ENCODE data around the gene NR3C2. TPM values are rescaled to one million over a fixed set of nuclear protein-coding genes. Genes with fewer than 3 reads are reported as not detected.

Gene NR3C2
- polyA plus RNA-seq, 2 donors = 0.57 to 0.67 TPM

- Histone ChIP-seq H3K27ac (ENCODE audit: low read depth in 2 of 2, low read length in 1 of 2) (no peak overlapping the region), H3K4me1 (ENCODE audit: control insufficient read depth in 2 of 2, insufficient read depth in 2 of 2, low read length in 1 of 2) (no peaks in the 10 kb centered on the region), H3K9me3 (ENCODE audit: control insufficient read depth in 2 of 2, insufficient read depth in 1 of 2, low read depth in 1 of 2, low read length in 1 of 2) (no peaks in the 10 kb centered on the region), H3K36me3 (ENCODE audit: control insufficient read depth in 2 of 2, insufficient read depth in 2 of 2, low read length in 1 of 2) (peaks cover 0 to 3% of the 10 kb centered on the region in 2 donors), H3K4me3 (ENCODE audit: low read depth in 1 of 2, low read length in 2 of 2) (no peak overlapping the region), H3K27me3 (ENCODE audit: control insufficient read depth in 1 of 2, insufficient read depth in 2 of 2, low read length in 2 of 2) (no peaks in the 10 kb centered on the region)
- 72 to 77% methylated on average over 2 of the region's 2 CpGs for WGBS, 2 donors
Observed at GRCh38 chr4:148415500-148415899, 26.7 kb downstream of the NR3C2 start.

- Histone ChIP-seq H3K4me3 (ENCODE audit: low read depth in 1 of 2, low read length in 2 of 2) (no peak overlapping the region), H3K9me3 (ENCODE audit: control insufficient read depth in 2 of 2, insufficient read depth in 1 of 2, low read depth in 1 of 2, low read length in 1 of 2) (no peaks in the 10 kb centered on the region), H3K27me3 (ENCODE audit: control insufficient read depth in 1 of 2, insufficient read depth in 2 of 2, low read length in 2 of 2) (no peaks in the 10 kb centered on the region), H3K4me1 (ENCODE audit: control insufficient read depth in 2 of 2, insufficient read depth in 2 of 2, low read length in 1 of 2) (no peaks in the 10 kb centered on the region), H3K27ac (ENCODE audit: low read depth in 2 of 2, low read length in 1 of 2) (no peak overlapping the region), H3K36me3 (ENCODE audit: control insufficient read depth in 2 of 2, insufficient read depth in 2 of 2, low read length in 1 of 2) (peaks cover 0 to 3% of the 10 kb centered on the region in 2 donors)
- WGBS, 2 donors = 79% methylated on average over 2 of the region's 2 CpGs
Observed at GRCh38 chr4:148412460-148412994, 29.7 kb downstream of the NR3C2 start.

- Histone ChIP-seq H3K27ac (ENCODE audit: low read depth in 2 of 2, low read length in 1 of 2) (no peak overlapping the region), H3K9me3 (ENCODE audit: control insufficient read depth in 2 of 2, insufficient read depth in 1 of 2, low read depth in 1 of 2, low read length in 1 of 2) (no peaks in the 10 kb centered on the region), H3K36me3 (ENCODE audit: control insufficient read depth in 2 of 2, insufficient read depth in 2 of 2, low read length in 1 of 2) (no peaks in the 10 kb centered on the region), H3K27me3 (ENCODE audit: control insufficient read depth in 1 of 2, insufficient read depth in 2 of 2, low read length in 2 of 2) (no peaks in the 10 kb centered on the region), H3K4me1 (ENCODE audit: control insufficient read depth in 2 of 2, insufficient read depth in 2 of 2, low read length in 1 of 2) (no peaks in the 10 kb centered on the region), H3K4me3 (ENCODE audit: low read depth in 1 of 2, low read length in 2 of 2) (no peak overlapping the region)
- 75 to 86% methylated on average over 5 of the region's 5 CpGs for WGBS, 2 donors
Observed at GRCh38 chr4:148405161-148405893, 36.9 kb downstream of the NR3C2 start.

GRCh38 chr4:148398988-148399387 is 43.2 kb downstream of the NR3C2 start:
- H3K27me3 ChIP-seq (ENCODE audit: control insufficient read depth in 1 of 2, insufficient read depth in 2 of 2, low read length in 2 of 2) = no peaks in the 10 kb centered on the region
- H3K36me3 ChIP-seq (ENCODE audit: control insufficient read depth in 2 of 2, insufficient read depth in 2 of 2, low read length in 1 of 2) = no peaks in the 10 kb centered on the region
- no peaks in the 10 kb centered on the region for H3K4me1 ChIP-seq (ENCODE audit: control insufficient read depth in 2 of 2, insufficient read depth in 2 of 2, low read length in 1 of 2)
- H3K27ac ChIP-seq (ENCODE audit: low read depth in 2 of 2, low read length in 1 of 2) = no peak overlapping the region
- H3K4me3 ChIP-seq (ENCODE audit: low read depth in 1 of 2, low read length in 2 of 2) = no peak overlapping the region
- no peaks in the 10 kb centered on the region for H3K9me3 ChIP-seq (ENCODE audit: control insufficient read depth in 2 of 2, insufficient read depth in 1 of 2, low read depth in 1 of 2, low read length in 1 of 2)

GRCh38 chr4:148397771-148398170 is 44.4 kb downstream of the NR3C2 start:
- WGBS, 2 donors = 80 to 96% methylated on average over 2 of the region's 2 CpGs
- Histone ChIP-seq H3K27me3 (ENCODE audit: control insufficient read depth in 1 of 2, insufficient read depth in 2 of 2, low read length in 2 of 2) (no peaks in the 10 kb centered on the region), H3K4me3 (ENCODE audit: low read depth in 1 of 2, low read length in 2 of 2) (no peak overlapping the region), H3K27ac (ENCODE audit: low read depth in 2 of 2, low read length in 1 of 2) (no peak overlapping the region), H3K36me3 (ENCODE audit: control insufficient read depth in 2 of 2, insufficient read depth in 2 of 2, low read length in 1 of 2) (no peaks in the 10 kb centered on the region), H3K9me3 (ENCODE audit: control insufficient read depth in 2 of 2, insufficient read depth in 1 of 2, low read depth in 1 of 2, low read length in 1 of 2) (no peaks in the 10 kb centered on the region), H3K4me1 (ENCODE audit: control insufficient read depth in 2 of 2, insufficient read depth in 2 of 2, low read length in 1 of 2) (no peaks in the 10 kb centered on the region)

- Histone ChIP-seq H3K9me3 (ENCODE audit: control insufficient read depth in 2 of 2, insufficient read depth in 1 of 2, low read depth in 1 of 2, low read length in 1 of 2) (no peaks in the 10 kb centered on the region), H3K4me1 (ENCODE audit: control insufficient read depth in 2 of 2, insufficient read depth in 2 of 2, low read length in 1 of 2) (no peaks in the 10 kb centered on the region), H3K27ac (ENCODE audit: low read depth in 2 of 2, low read length in 1 of 2) (no peak overlapping the region), H3K27me3 (ENCODE audit: control insufficient read depth in 1 of 2, insufficient read depth in 2 of 2, low read length in 2 of 2) (no peaks in the 10 kb centered on the region), H3K36me3 (ENCODE audit: control insufficient read depth in 2 of 2, insufficient read depth in 2 of 2, low read length in 1 of 2) (no peaks in the 10 kb centered on the region), H3K4me3 (ENCODE audit: low read depth in 1 of 2, low read length in 2 of 2) (no peak overlapping the region)
- 45 to 68% methylated on average over 3 of the region's 3 CpGs for WGBS, 2 donors
Observed at GRCh38 chr4:148396986-148397673, 45.1 kb downstream of the NR3C2 start.

- Histone ChIP-seq H3K27ac (ENCODE audit: low read depth in 2 of 2, low read length in 1 of 2) (no peak overlapping the region), H3K27me3 (ENCODE audit: control insufficient read depth in 1 of 2, insufficient read depth in 2 of 2, low read length in 2 of 2) (no peaks in the 10 kb centered on the region), H3K9me3 (ENCODE audit: control insufficient read depth in 2 of 2, insufficient read depth in 1 of 2, low read depth in 1 of 2, low read length in 1 of 2) (no peaks in the 10 kb centered on the region), H3K4me1 (ENCODE audit: control insufficient read depth in 2 of 2, insufficient read depth in 2 of 2, low read length in 1 of 2) (no peaks in the 10 kb centered on the region), H3K36me3 (ENCODE audit: control insufficient read depth in 2 of 2, insufficient read depth in 2 of 2, low read length in 1 of 2) (no peaks in the 10 kb centered on the region), H3K4me3 (ENCODE audit: low read depth in 1 of 2, low read length in 2 of 2) (no peak overlapping the region)
- 89 to 94% methylated on average over 1 of the region's 1 CpG for WGBS, 2 donors
Observed at GRCh38 chr4:148395771-148396170, 46.4 kb downstream of the NR3C2 start.

- Histone ChIP-seq H3K36me3 (ENCODE audit: control insufficient read depth in 2 of 2, insufficient read depth in 2 of 2, low read length in 1 of 2) (no peaks in the 10 kb centered on the region), H3K4me3 (ENCODE audit: low read depth in 1 of 2, low read length in 2 of 2) (no peak overlapping the region), H3K27me3 (ENCODE audit: control insufficient read depth in 1 of 2, insufficient read depth in 2 of 2, low read length in 2 of 2) (no peaks in the 10 kb centered on the region), H3K27ac (ENCODE audit: low read depth in 2 of 2, low read length in 1 of 2) (no peak overlapping the region), H3K9me3 (ENCODE audit: control insufficient read depth in 2 of 2, insufficient read depth in 1 of 2, low read depth in 1 of 2, low read length in 1 of 2) (no peaks in the 10 kb centered on the region), H3K4me1 (ENCODE audit: control insufficient read depth in 2 of 2, insufficient read depth in 2 of 2, low read length in 1 of 2) (no peaks in the 10 kb centered on the region)
- WGBS, 2 donors = 37 to 61% methylated on average over 1 of the region's 1 CpG
Observed at GRCh38 chr4:148391056-148391455, 51.2 kb downstream of the NR3C2 start.

GRCh38 chr4:148390311-148390710 is 51.9 kb downstream of the NR3C2 start:
- no peak overlapping the region for H3K4me3 ChIP-seq (ENCODE audit: low read depth in 1 of 2, low read length in 2 of 2)
- WGBS, 2 donors = 82 to 90% methylated on average over 3 of the region's 3 CpGs
- H3K27me3 ChIP-seq (ENCODE audit: control insufficient read depth in 1 of 2, insufficient read depth in 2 of 2, low read length in 2 of 2) = no peaks in the 10 kb centered on the region
- H3K4me1 ChIP-seq (ENCODE audit: control insufficient read depth in 2 of 2, insufficient read depth in 2 of 2, low read length in 1 of 2) = no peaks in the 10 kb centered on the region
- H3K9me3 ChIP-seq (ENCODE audit: control insufficient read depth in 2 of 2, insufficient read depth in 1 of 2, low read depth in 1 of 2, low read length in 1 of 2) = no peaks in the 10 kb centered on the region
- no peaks in the 10 kb centered on the region for H3K36me3 ChIP-seq (ENCODE audit: control insufficient read depth in 2 of 2, insufficient read depth in 2 of 2, low read length in 1 of 2)
- no peak overlapping the region for H3K27ac ChIP-seq (ENCODE audit: low read depth in 2 of 2, low read length in 1 of 2)
